ENCODE results near the gene TOMM6. TPM values are rescaled to one million over a fixed set of nuclear protein-coding genes. Genes with fewer than 3 reads are reported as not detected.

Gene TOMM6
- total RNA-seq, 1 experiment from 2014 or later: 239 TPM

DNA sequence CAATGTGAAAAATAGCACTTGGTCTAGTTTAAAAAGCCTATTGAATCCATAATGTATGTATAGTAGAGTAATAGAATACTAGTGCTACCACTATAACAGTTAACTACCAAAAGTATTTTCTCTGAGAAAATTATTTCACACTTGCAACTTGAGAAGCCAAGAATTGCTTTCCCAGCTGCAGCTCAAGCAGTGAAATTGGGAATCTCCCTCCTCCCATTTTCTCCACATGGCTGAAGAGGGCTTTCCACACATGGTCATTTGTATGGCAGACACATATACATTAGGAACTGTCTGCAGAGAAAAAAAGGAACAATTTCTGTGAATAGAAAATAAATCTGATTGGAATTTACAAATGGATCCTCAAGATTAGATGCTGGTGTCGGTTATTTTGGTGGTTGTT, 34.5 kb downstream of the TOMM6 start:
- Histone ChIP-seq H3K79me2 (ENCODE audit: insufficient read depth, low read length) (no peaks in the 10 kb centered on the region), H3K27ac (ENCODE audit: insufficient read length, low read depth, low read length) (no peak overlapping the region), H3K79me1 (ENCODE audit: insufficient read depth, low read depth, low read length, poor library complexity, severe bottlenecking) (no peaks in the 10 kb centered on the region), H2BK5ac (ENCODE audit: insufficient read length, low read length) (no peak overlapping the region), H2AK5ac (ENCODE audit: insufficient read length, low read length) (no peak overlapping the region), H2BK15ac (ENCODE audit: low read depth, low read length) (no peak overlapping the region), H4K8ac (replicated peaks; ENCODE audit: insufficient read length, low read depth, low read length) (no peak overlapping the region), H2AFZ (ENCODE audit: low read length) (no peak overlapping the region), H2BK12ac (ENCODE audit: insufficient read length, low read depth, low read length) (no peak overlapping the region), H3K56ac (ENCODE audit: insufficient read length, low read depth, low read length) (no peak overlapping the region), H3K18ac (ENCODE audit: insufficient read length, low read depth, low read length) (no peak overlapping the region), H3K23ac (ENCODE audit: insufficient read length, low read depth, low read length) (no peak overlapping the region), H3K4me2 (ENCODE audit: insufficient read depth, insufficient read length, low read length) (no peak overlapping the region), H3K14ac (ENCODE audit: insufficient read depth, low read length) (no peak overlapping the region), H4K91ac (ENCODE audit: insufficient read length, low read depth, low read length) (no peak overlapping the region), H2BK20ac (ENCODE audit: low read depth, low read length, poor library complexity, severe bottlenecking) (no peak overlapping the region), H3K9ac (ENCODE audit: extremely low read depth, insufficient read length, low read length) (no peak overlapping the region), H3K9me3 (ENCODE audit: control insufficient read depth, low read depth, low read length) (no peaks in the 10 kb centered on the region), H2BK120ac (ENCODE audit: low read depth, low read length, poor library complexity, severe bottlenecking) (no peak overlapping the region), H3T11ph (ENCODE audit: low read length) (no peak overlapping the region), H3K4me1 (ENCODE audit: insufficient read depth, low read length) (no peaks in the 10 kb centered on the region), H3K27me3 (ENCODE audit: insufficient read depth, low read length) (no peaks in the 10 kb centered on the region), H3K4ac (ENCODE audit: low read depth, low read length) (no peak overlapping the region), H3K23me2 (ENCODE audit: insufficient read length, low read depth, low read length, poor library complexity, severe bottlenecking) (no peaks in the 10 kb centered on the region), H4K5ac (ENCODE audit: insufficient read length, low read depth, low read length) (no peak overlapping the region), H4K20me1 (ENCODE audit: control insufficient read depth, insufficient read depth, insufficient read length) (no peaks in the 10 kb centered on the region)
- Mint-ChIP-seq H3K4me1 (peaks cover 0 to 2% of the 10 kb centered on the region in 2 experiments; a peak in 1 of 4 replicates), H3K9me3 (no peaks in the 10 kb centered on the region), H3K27ac (peak overlapping the region in 1 of 3 experiments; percentile 40; a peak in 1 of 7 replicates), H3K27me3 (ENCODE audit: low read depth) (no peaks in the 10 kb centered on the region), H3K36me3 (ENCODE audit: insufficient read depth in 1 of 3, low read depth in 3 of 3) (peaks cover 0 to 2% (median 0%) of the 10 kb centered on the region in 3 experiments; a peak in 1 of 7 replicates), H3K4me3 (no peak overlapping the region)
- TF ChIP-seq, protein P1, sequence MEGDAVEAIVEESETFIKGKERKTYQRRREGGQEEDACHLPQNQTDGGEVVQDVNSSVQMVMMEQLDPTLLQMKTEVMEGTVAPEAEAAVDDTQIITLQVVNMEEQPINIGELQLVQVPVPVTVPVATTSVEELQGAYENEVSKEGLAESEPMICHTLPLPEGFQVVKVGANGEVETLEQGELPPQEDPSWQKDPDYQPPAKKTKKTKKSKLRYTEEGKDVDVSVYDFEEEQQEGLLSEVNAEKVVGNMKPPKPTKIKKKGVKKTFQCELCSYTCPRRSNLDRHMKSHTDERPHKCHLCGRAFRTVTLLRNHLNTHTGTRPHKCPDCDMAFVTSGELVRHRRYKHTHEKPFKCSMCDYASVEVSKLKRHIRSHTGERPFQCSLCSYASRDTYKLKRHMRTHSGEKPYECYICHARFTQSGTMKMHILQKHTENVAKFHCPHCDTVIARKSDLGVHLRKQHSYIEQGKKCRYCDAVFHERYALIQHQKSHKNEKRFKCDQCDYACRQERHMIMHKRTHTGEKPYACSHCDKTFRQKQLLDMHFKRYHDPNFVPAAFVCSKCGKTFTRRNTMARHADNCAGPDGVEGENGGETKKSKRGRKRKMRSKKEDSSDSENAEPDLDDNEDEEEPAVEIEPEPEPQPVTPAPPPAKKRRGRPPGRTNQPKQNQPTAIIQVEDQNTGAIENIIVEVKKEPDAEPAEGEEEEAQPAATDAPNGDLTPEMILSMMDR (conservative IDR thresholded peaks at IDR 0.05): no peak
- no peak for DNase-seq
- no CpG with 5 or more reads among the region's 1 CpG for WGBS (ENCODE audit: extremely low coverage, insufficient read length, low lambda C conversion rate)
